NCI-H128 (cell line): ENCODE results near the gene TRPM6.
"Not testable (repeated sequence)": the region's sequence is repeated elsewhere in the genome, so short reads cannot be mapped to it uniquely, and the experiment has no call there.

Experiments
- DNase-seq: peaks from one replicate; lab custom pipeline; 2025; ENCODE audit not compliant: unreplicated experiment; lab: John Stamatoyannopoulos, UW

Gene TRPM6

DNA sequence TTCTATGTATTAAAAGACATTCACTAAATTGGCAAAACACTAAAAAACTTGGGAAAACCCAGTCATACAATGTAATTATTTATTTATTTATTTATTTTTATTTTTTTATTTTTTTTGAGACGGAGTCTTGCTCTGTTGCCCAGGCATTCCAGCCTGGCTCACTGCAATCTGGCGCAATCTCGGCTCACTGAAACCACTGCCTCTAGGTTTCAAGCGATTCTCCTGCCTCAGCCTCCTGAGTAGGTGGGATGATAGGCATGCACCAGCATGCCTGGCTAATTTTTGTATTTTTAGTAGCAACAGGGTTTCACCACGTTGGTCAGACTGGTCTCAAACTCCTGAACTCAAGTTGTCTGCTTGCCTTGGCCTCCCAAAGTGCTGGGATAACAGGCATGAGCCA lies 27.5 kb downstream of the TRPM6 start:
- not testable (repeated sequence) for DNase-seq

DNA sequence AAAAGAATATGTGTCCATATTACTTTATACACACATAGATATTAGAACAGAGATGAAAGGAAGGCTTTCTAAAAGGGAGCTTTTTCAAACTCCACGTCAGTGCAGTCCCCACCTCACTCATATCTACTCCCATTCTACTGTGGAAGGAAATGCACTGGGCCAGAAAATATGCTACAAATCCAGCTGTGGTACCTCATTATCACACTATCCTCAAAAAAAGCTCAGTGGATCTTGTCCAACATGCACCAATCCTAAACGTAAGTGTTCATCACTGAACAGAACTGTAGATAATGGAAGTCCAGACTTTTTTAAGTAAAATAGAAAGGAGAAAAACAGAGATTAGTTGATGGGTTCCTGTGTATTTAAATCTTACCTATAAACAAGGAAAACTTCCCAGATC lies 27.9 kb downstream of the TRPM6 start:
- no peak for DNase-seq

DNA sequence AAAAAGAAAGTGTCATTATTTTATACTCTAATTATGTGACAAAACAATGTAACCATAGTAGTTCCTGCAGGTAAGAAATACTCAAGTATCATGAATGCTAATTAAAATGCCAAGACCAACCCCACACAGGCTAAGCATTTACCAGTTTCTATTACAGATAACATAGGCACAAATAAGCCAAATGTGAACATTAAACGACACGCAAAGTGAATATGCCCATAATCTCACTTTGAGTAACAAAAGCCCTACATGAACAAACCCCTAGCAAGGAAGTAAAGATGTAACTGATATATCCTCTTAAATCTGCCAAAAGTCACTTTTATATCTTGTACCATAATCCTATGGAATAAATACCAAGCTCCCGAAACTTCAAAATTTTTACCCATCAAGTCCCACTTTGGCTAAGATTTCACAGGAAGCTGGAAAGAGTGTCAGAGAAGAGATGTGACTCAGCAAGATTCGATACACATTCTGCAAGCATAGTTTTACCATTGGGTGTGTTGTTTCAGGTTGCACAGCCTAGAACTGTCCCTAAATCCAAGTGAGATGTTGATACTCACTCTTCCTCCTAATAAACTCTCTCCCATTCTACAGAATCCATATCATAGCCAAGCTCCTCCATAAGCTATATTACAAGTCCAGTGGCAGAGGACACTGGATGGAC lies 28.8 kb downstream of the TRPM6 start:
- no peak for DNase-seq

DNA sequence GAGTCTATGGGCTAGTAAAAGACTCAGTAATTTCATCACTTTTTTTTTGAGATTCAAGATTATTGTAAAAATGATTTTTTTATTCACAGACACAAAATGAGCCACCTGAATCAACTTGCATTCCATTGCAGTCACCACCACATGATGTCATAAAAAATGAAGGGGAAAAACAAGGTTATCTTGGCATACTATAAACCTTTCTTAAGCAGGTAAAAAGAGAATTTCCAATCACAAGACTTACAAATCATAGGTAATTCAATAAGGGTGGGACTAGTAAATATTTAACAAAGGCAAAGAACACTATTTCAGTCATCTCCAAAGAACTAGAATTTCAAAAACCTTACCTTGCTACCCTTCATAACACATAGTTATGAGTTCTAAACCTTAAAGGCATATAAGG lies 30.7 kb downstream of the TRPM6 start:
- DNase-seq = no peak

DNA sequence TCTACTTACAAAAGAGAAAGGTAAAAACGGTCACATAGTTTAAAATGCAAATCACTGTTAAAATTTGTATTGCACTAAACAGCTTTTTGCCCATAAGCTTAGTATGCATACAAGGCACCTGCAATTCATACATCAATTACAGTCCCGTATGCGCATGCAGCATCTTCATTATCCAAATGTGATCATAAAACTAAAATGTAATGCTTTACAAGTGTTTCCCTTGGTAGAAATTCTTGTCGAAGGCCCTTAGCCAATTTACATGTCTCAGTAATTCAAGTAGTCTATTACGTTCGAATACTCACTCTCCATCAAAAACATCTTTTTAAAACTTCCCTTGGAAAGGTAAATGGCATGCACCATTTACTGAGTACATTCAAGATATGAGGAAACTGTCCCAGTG lies 32.6 kb downstream of the TRPM6 start:
- DNase-seq = no peak

DNA sequence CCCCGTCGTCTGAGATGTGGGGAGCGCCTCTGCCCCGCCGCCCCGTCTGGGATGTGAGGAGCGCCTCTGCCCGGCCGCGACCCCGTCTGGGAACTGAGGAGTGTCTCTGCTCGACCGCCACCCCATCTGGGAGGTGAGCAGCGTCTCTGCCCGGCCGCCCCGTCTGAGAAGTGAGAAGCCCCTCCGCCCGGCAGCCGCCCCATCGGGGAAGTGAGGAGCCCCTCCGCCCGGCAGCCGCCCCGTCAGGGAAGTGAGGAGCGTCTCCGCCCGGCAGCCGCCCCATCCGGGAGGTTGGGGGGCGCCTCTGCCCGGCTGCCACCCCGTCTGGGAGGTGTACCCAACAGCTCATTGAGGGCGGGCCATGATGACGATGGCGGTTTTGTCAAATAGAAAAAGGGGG lies 34.7 kb downstream of the TRPM6 start:
- DNase-seq = not testable (repeated sequence)

DNA sequence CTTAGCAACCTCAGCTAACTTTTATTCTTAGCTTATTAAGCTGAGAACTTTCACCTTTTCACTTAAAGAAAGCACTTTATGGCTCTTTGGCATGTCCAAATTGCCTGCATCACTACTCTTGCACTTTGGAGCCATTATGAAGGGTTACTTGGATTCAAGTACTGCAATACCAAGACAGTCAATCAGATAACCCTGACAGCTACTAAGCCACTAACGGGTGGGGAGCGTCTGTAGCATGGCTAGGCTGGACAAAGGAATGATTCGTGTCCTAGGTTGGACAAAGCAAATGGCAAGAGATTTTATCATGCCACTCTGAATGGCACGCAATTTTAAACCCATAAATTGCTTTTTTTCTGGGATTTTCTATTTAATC lies 39.6 kb downstream of the TRPM6 start:
- DNase-seq = no peak

DNA sequence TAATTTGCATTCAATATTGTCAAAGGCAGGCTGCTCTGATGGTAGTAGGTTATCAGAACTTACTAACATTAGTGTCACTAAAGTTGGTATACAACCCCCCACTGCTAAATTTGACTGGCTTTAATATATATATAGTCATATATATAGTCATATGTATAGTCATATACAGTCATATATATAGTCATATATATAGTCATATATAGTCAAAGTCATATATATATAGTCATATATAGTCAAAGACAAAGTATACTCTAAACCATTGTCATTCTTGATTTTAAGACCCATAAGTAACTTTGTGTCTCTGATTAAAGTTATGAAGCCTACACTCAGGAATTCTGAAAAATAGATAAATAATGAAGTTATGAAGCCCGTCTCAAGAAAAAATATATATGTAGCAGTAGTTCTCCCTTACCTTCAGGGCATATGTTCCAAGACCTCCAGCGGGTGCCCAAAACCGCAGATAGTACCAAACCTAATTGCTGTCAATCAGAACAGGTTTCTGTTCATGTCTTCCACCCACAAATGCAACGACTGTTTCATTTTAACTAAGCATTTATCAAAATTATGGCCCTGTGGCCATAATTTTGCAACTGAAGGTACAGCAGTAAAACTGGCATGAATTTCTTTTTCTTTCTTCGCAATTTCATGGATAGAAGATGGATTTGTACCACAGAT lies 40.1 kb downstream of the TRPM6 start:
- DNase-seq = no peak

DNA sequence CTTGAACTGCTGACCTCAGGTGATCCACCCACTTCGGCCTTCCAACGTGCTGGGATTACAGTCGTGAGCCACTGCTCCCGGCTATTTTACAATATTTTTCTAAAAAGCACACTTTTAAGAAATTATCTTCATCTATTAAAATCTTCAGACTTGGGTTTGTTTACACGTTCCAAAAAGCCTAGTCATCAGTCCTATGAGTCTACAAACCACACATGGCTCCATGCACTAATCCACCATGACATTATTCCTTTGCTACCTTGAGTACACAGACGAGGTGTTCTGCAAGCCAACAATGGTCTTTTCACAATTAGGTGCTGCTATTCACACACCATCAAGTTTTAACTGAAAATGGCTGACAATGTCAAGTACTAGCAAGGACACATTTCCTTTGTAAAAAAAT lies 41.0 kb downstream of the TRPM6 start:
- no peak for DNase-seq

DNA sequence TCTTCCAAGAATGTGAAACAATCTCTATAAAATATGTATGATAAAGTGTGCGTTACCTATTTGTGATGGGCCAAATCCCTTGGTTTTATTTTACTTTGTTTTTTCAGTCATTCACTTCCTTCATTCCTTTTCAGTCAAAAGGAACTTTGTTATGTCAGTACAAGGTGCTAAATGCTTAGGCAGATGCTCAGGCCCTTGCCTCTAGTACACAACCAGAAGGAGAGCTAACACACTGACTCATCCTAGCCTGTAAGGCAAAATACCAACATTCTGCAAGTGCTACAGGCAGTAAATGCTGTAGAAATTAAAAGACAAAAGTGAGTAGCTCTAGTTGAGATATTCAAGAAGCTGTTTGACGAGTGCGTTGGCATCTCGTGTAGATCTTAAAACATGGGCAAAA lies 49.4 kb downstream of the TRPM6 start:
- DNase-seq = no peak

DNA sequence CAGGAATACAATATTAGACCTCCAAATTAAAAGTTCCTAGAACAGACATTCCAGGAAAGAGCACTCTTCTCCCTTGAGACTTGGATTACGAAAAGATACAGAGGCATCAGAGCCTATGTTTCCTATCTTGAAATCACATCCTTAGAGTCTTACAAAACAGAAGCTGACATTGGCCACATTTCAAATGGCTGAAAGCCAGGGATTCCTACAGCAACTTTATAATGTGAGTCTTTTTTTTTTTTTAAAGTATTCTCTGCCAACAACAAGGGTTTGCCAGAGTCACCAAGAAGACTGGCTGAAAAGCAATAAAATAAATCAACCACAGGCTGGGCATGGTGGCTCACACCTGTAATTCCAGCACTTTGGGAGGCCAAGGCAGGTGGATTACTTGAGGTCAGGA lies 63.1 kb downstream of the TRPM6 start:
- DNase-seq = no peak

DNA sequence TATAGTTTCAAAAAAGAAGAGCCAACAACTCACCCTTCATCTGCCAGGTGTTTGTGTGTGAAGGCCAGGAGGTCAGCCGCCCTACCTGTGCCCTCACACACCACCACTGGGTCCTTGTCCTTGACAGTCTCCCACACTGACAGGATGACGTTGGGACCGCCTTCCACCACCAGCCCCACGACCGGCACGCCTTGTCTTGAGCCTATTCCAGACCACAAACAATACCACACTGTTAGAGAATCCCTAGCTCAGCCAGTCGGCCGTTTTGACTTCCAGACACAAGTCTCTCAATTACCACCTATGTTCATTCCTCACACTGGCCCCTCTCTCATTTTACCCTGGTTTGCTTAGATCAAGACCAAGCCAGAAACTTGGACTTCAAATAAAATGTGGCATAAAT lies 66.1 kb downstream of the TRPM6 start:
- no peak for DNase-seq

DNA sequence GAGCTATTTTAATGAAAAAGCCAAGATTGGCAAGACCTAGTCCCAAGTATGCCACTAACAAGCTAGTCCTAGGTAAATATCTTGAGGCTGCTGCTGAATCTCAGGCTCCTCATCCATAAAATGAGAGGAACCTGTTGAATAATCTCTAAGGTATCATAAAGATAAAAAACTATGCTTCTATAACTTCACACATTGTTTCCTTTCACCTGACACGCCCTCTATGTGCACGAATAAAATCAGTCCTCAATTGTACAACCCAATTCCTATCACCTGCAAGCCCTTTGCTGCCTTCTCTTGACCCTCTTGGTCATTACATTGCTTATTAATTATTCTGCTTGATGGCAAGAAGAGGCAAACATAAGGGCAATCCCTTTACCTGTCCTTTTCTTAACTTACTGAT lies 69.9 kb downstream of the TRPM6 start:
- no peak for DNase-seq

DNA sequence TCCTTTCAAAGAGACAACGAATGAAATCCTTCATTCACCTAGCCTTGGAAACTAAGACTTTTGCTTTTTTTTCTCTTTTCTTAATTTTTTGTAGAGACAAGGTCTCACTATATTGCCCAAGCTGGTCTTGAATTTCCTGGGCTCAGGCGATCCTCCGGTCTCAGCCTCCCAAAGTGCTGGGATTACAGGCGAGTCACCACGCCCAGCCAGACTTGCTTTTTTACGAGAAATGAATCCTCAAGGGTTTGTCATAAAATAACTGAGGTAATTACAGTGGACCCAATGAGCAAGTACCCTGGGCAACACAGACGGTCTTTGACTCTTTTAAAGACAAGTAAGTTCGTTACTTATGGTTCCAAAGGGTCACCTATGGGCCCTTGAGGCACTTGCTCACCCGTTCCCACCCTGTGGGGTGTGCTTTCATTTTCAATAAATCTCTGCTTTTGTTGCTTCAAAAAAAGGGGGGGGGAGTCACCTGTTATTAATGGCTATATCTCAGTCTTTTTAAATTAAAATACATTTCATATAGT lies 70.4 kb downstream of the TRPM6 start:
- DNase-seq = no peak

DNA sequence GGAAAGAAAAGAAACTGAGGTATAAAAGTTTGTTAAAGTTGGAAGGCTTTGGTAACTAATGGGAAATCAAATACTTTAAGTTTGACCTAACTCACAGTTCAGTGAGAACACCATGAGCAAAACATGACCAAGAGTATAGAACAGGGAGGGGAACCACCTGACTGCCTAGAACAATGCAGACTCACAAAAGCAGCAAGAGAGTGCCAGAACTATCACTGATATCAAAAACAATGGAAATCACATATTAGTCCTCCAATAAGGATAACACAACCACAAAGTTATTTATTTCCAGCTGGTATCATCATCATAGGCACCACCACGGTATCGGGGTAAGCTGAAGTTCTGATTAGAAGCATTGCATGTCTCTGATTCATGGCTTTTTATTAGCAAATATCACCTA lies 77.5 kb downstream of the TRPM6 start:
- DNase-seq = no peak

DNA sequence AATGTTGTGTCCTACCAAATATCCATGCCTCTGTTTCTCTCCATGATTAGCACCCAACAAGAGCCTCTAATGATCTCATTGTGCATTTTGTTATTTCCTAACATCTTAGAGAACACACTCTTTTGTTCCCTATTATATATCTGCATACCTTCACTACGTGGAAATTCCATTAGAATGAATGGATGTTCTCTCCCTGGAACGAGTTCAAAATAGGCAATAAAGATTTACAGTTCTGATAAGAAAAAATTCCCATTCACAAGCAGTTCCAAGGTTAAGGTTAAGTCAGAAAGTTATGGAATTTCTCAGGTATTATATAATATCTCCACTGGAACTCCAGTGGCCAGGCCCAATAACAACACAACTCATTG lies 83.7 kb downstream of the TRPM6 start:
- DNase-seq = no peak

DNA sequence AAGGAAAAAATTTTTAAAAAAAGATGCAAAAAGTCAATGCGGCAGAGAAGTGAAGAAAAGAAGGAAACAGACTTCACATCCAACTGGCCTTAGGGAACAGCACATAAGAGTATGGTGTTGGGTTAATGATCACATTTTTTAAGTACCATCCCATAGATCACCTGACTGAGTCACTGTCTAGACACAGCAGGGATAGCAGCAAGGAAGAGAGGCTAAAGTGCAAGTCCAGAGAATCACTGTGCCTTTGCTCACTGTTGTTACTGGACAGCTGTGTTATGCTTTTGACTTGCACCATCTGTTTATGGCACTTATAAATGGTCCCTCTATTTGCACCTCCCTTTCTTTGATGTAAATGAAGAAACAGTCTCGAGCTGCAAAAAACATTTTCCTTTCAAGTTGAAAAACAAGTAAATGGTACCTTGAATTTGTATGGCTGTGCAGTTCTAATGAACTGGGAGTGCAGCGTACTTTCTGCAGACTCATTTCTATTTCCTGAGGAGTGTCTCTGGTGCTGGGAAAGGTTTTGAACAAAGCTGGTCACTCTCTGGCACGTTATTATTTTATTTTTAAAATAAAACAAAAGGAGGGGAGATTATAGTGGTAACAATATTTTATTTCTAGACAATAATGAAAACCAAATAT lies 84.2 kb downstream of the TRPM6 start:
- DNase-seq = no peak

DNA sequence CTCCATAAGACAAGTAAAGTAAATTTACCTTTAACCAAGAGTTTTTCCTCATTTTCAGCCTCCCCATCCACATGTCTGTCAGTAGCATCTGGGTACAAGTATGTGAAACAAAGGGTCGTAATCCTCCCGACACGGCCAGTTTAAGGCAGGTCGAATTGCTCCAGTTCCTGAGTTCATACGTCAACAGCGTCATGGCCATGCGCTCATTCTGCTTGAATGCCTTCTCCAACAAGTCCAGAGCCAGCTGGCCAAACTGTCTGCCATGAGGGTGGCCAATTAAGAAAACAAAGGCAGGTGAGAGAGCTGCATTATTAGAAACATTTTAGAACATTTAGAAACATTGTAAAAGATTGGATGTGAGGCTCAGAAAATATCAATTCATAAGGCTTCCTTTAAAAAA lies 87.5 kb downstream of the TRPM6 start:
- DNase-seq = no peak

DNA sequence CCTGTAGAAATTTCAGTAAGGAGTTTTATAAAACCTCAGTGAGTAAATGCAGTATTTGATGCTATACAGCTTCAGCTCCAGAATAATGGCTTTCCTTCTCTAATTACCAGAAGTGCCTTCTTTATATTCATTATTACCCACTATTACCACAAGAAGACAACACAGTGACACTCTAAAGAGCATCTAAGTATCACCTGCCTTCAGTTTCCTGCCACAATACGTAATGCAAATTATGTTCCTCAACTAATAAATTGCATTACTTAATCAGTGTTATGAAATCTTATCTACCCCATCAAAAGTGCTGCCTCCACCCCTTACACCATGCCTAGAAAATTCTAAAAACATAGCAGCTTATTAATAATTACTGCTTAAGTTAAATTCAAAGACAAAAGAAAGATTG lies 91.9 kb downstream of the TRPM6 start:
- DNase-seq = no peak

DNA sequence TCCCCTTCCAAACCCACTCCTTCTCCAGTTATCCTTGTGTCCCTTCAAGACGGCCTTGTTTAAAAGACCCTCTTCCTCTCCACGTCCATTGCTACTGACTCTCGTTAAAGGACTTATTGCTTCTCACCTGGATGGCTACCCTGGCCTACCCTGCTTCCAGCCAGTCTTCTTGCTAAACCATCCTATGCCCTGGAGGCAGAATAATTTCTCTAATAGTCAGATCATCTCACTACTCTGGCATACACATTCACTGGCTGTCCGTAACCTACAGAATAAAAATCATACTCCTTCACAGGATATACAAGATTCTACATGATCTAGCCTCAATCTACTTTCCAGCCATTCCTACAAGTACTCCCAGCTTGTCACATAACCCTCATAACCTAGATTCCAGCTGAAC lies 92.6 kb downstream of the TRPM6 start:
- no peak for DNase-seq

DNA sequence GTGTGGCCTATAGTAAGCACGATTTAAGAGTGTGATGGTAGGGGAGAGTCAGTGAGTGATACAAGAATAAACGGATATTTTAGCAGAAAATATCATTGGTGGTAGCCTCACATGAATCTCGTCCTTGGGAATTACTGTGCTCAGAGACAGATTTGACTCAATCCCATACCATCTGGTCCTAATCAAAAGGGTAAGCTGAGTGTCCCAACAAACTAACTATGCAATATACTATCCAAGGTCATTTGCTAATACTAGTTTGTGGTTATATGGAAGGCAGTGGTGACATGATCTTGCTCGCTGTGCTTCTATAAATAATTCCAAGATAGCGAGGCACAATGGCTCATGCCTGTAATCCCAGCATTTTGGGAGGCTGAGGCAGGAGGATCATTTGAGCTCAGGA lies 103.2 kb downstream of the TRPM6 start:
- DNase-seq = no peak

DNA sequence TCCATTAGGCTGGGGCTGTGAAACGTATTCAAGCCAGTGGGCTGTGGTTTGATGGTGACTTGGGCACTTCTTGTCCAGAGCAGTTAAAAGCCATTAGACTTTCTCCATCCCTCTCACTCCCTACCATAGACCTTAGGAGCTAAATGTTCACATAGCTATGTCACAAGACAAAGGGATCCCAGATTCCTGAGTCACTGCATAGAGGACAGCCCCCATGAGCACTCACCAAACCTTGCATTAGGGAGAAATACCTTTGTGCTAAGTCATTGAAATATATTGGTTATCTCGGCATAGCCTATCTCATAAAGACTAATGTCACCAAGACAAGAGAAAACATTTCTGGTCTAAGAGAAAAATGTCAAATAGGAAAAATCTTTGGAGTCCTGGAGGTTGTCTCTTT lies 104.3 kb downstream of the TRPM6 start:
- no peak for DNase-seq
